Smooth muscle cell (in vitro differentiated cells): ENCODE measurements around the gene DBF4. TPM values are rescaled to one million over a fixed set of nuclear protein-coding genes. Genes with fewer than 3 reads are reported as not detected.
"Not testable (repeated sequence)": the region's sequence is repeated elsewhere in the genome, so short reads cannot be mapped to it uniquely, and the experiment has no call there.

Experiments
- DNase-seq: peaks from one replicate; lab custom pipeline; 2025; ENCODE audit not compliant: unreplicated experiment; lab: John Stamatoyannopoulos, UW
- H2AFZ ChIP-seq: fragments of 200-600 bp; sonication (generic); 2 replicates; pipeline ENCODE4 v1.6.0; 2016; ENCODE audit warnings: antibody characterized with exemption, low read depth, mild to moderate bottlenecking
- H3F3A ChIP-seq: fragments of 200-600 bp; sonication (generic); 2 replicates; pipeline ENCODE4 v1.6.0; 2017; ENCODE audit warnings: antibody characterized with exemption, low read depth
- H3K27ac ChIP-seq: fragments of 200-600 bp; sonication (generic); 2 replicates; pipeline ENCODE4 v1.5.1; 2016; ENCODE audit warnings: low read depth, mild to moderate bottlenecking
- H3K27me3 ChIP-seq: fragments of 200-600 bp; sonication (generic); 2 replicates; pipeline ENCODE4 v1.6.1; 2016; ENCODE audit warnings: low read depth, mild to moderate bottlenecking
- H3K36me3 ChIP-seq: fragments of 200-600 bp; sonication (generic); 2 replicates; pipeline ENCODE4 v1.5.1; 2016; ENCODE audit warnings: low read depth
- H3K4me1 ChIP-seq: fragments of 200-600 bp; sonication (generic); 2 replicates; pipeline ENCODE4 v1.5.1; 2016; ENCODE audit warnings: low read depth
- H3K4me2 ChIP-seq: fragments of 200-600 bp; sonication (generic); 2 replicates; pipeline ENCODE4 v1.6.0; 2016; ENCODE audit warnings: mild to moderate bottlenecking
- H3K4me3 ChIP-seq: fragments of 200-600 bp; sonication (generic); 2 replicates; pipeline ENCODE4 v1.5.1; 2016; ENCODE audit warnings: mild to moderate bottlenecking
- H3K79me2 ChIP-seq: fragments of 200-600 bp; sonication (generic); 2 replicates; pipeline ENCODE4 v1.6.0; 2016; ENCODE audit warnings: low read depth, mild to moderate bottlenecking
- H3K9ac ChIP-seq: fragments of 200-600 bp; sonication (generic); 2 replicates; pipeline ENCODE4 v1.6.0; 2016; ENCODE audit warnings: low read depth
- H3K9me3 ChIP-seq: fragments of 200-600 bp; sonication (generic); replicated peaks from 2 replicates; pipeline ENCODE4 v1.5.1; 2016; ENCODE audit warnings: low read depth
- H4K20me1 ChIP-seq: fragments of 200-600 bp; sonication (generic); 2 replicates; pipeline ENCODE4 v1.6.0; 2016; ENCODE audit warnings: low read depth
- CTCF ChIP-seq: fragments of 200-600 bp; sonication (generic); IDR thresholded peaks from 2 replicates; pipeline ENCODE4 v1.5.1; 2017; ENCODE audit warnings: borderline replicate concordance, mild to moderate bottlenecking, antibody characterized with exemption; ENCODE audit not compliant: insufficient read depth, poor library complexity, severe bottlenecking
- WGBS: methylation state at CpG from one replicate; pipeline ENCODE4 v1.1.7; 2016; ENCODE audit warnings: low lambda C conversion rate; 5-methylcytosine and 5-hydroxymethylcytosine counted together
- polyA plus RNA-seq: library from polyadenylated mRNA; unstranded; fragments of >200 nt; fragmentation: Nextera tagmentation; extraction: Ambion mirVana; gene quantifications from 2 replicates; pipeline ENCODE4 v1.2.1, GENCODE V29; 2016
- total RNA-seq: library from RNA; depleted of rRNA; stranded (reverse); fragments of >200 nt; gene quantifications from 2 replicates; pipeline ENCODE4 v1.2.3, GENCODE V29; 2014

The DBF4 gene
- total and polyA plus RNA-seq, 2 experiments from 2014 or later = 10.7 to 11.0 TPM

- Histone ChIP-seq H3K4me1 (peaks cover 1% of the 10 kb centered on the region), H3K27me3 (no peaks in the 10 kb centered on the region), H3K27ac (no peak overlapping the region), H3K36me3 (no peaks in the 10 kb centered on the region), H3K4me3 (no peak overlapping the region), H4K20me1 (no peaks in the 10 kb centered on the region), H2AFZ (no peak overlapping the region), H3K9ac (no peak overlapping the region), H3K79me2 (peaks cover 10% of the 10 kb centered on the region), H3F3A (no peaks in the 10 kb centered on the region), H3K9me3 (peaks cover 4% of the 10 kb centered on the region), H3K4me2 (no peak overlapping the region)
- WGBS = 91% methylated on average over 5 of the region's 5 CpGs
- DNase-seq = no peak
- no peak for TF ChIP-seq CTCF
These were observed 3.9 kb upstream of the DBF4 start for GRCh38 chr7:87872346-87872745.

GRCh38 chr7:87873328-87873727 lies 3.0 kb upstream of the DBF4 start:
- not testable (repeated sequence) for H3K4me2 ChIP-seq, H2AFZ ChIP-seq, H3K27me3 ChIP-seq, H3K36me3 ChIP-seq, H3K9ac ChIP-seq, H3K9me3 ChIP-seq, H4K20me1 ChIP-seq, H3K27ac ChIP-seq, H3K4me3 ChIP-seq, DNase-seq, H3F3A ChIP-seq
- Histone ChIP-seq H3K79me2 (peaks cover 19% of the 10 kb centered on the region), H3K4me1 (peaks cover 11% of the 10 kb centered on the region)
- whole genome bisulfite sequencing = 98% methylated on average over 10 of the region's 10 CpGs

- H4K20me1 ChIP-seq = no peaks in the 10 kb centered on the region
These were observed 2.2 kb upstream of the DBF4 start for GRCh38 chr7:87874066-87874465.

GRCh38 chr7:87875151-87876039 lies 898 bp upstream of the DBF4 start:
- peaks cover 14% of the 10 kb centered on the region for H3K4me1 ChIP-seq
- 7% methylated on average over 31 of the region's 35 CpGs for WGBS
- H3K79me2 ChIP-seq = peaks cover 39% of the 10 kb centered on the region
- H2AFZ ChIP-seq = peak overlapping the region; percentile 83
- peak overlapping the region; percentile 30 for H3K9ac ChIP-seq
- H3K36me3 ChIP-seq = no peaks in the 10 kb centered on the region
- DNase-seq = no peak
- no peaks in the 10 kb centered on the region for H3K27me3 ChIP-seq
- H4K20me1 ChIP-seq = no peaks in the 10 kb centered on the region
- TF ChIP-seq CTCF = no peak
- no peaks in the 10 kb centered on the region for H3F3A ChIP-seq
- peak overlapping the region; percentile 63 for H3K27ac ChIP-seq
- H3K4me2 ChIP-seq = peak overlapping the region; percentile 83
- H3K9me3 ChIP-seq = no peaks in the 10 kb centered on the region
- peak overlapping the region; percentile 64 for H3K4me3 ChIP-seq

More at GRCh38 chr7:87874066-87874465, 2.2 kb upstream of the DBF4 start:
- 91% methylated on average over 4 of the region's 4 CpGs for WGBS
- Histone ChIP-seq H3K27me3 (no peaks in the 10 kb centered on the region), H3K9ac (no peak overlapping the region), H3K36me3 (no peaks in the 10 kb centered on the region), H2AFZ (no peak overlapping the region), H3K27ac (no peak overlapping the region), H3F3A (no peaks in the 10 kb centered on the region), H3K9me3 (no peaks in the 10 kb centered on the region), H3K4me2 (no peak overlapping the region), H3K79me2 (peaks cover 26% of the 10 kb centered on the region), H3K4me3 (peak overlapping the region; percentile 6), H3K4me1 (peaks cover 14% of the 10 kb centered on the region)
- no peak for TF ChIP-seq CTCF
- DNase-seq = no peak
